ENCODE measurements around the gene SPG21. TPM values are rescaled to one million over a fixed set of nuclear protein-coding genes. Genes with fewer than 3 reads are reported as not detected.

SPG21 gene
- total and polyA plus RNA-seq, 2 of the 13 experiments (the other 11 are each of a cell fraction or from before 2014, with no cell fraction given), result 36.7 to 42.4 TPM

- TF ChIP-seq, protein P1, sequence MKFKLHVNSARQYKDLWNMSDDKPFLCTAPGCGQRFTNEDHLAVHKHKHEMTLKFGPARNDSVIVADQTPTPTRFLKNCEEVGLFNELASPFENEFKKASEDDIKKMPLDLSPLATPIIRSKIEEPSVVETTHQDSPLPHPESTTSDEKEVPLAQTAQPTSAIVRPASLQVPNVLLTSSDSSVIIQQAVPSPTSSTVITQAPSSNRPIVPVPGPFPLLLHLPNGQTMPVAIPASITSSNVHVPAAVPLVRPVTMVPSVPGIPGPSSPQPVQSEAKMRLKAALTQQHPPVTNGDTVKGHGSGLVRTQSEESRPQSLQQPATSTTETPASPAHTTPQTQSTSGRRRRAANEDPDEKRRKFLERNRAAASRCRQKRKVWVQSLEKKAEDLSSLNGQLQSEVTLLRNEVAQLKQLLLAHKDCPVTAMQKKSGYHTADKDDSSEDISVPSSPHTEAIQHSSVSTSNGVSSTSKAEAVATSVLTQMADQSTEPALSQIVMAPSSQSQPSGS (CRISPR knock-in tag; IDR thresholded peaks at IDR 0.05), result peak; percentile 43
- TF ChIP-seq TBL1XR1 (IDR thresholded peaks at IDR 0.05; ENCODE audit: borderline replicate concordance, low read length, partially characterized antibody) (peak; percentile 38), MBD4 (IDR thresholded peaks at IDR 0.05; ENCODE audit: borderline replicate concordance, low read length) (no peak), ZNF34 (CRISPR knock-in tag; IDR thresholded peaks at IDR 0.05; ENCODE audit: borderline replicate concordance) (no peak), ZNF317 (CRISPR knock-in tag; IDR thresholded peaks at IDR 0.05) (no peak), ZNF367 (CRISPR knock-in tag; IDR thresholded peaks at IDR 0.05; ENCODE audit: borderline replicate concordance) (no peak), RORA (CRISPR knock-in tag; IDR thresholded peaks at IDR 0.05) (no peak), ZNF33B (CRISPR knock-in tag; IDR thresholded peaks at IDR 0.05) (no peak), NPAS2 (CRISPR knock-in tag; IDR thresholded peaks at IDR 0.05; ENCODE audit: borderline replicate concordance) (no peak), NR2F1 (CRISPR knock-in tag; IDR thresholded peaks at IDR 0.05) (no peak), SUZ12 (IDR thresholded peaks at IDR 0.05; ENCODE audit: low read depth, low read length) (no peak), ZNF616 (CRISPR knock-in tag; IDR thresholded peaks at IDR 0.05; ENCODE audit: low read depth) (0 out of 2 replicates have a peak, but pooled peaks have one; percentile 54), PHF5A (CRISPR knock-in tag; IDR thresholded peaks at IDR 0.05; ENCODE audit: low read depth, unreplicated experiment) (peak; percentile 49), ZSCAN21 (CRISPR knock-in tag; IDR thresholded peaks at IDR 0.05; ENCODE audit: borderline replicate concordance) (peak; percentile 53; the same call in 1 of the 2 replicates), GLI4 (CRISPR knock-in tag; IDR thresholded peaks at IDR 0.05; ENCODE audit: borderline replicate concordance) (no peak), SMAD1 (CRISPR knock-in tag; IDR thresholded peaks at IDR 0.05; ENCODE audit: borderline replicate concordance, low read depth) (peak; percentile 49; the same call in 1 of the 2 replicates), GATAD2A (CRISPR knock-in tag; IDR thresholded peaks at IDR 0.05) (peak; percentile 57; the same call in 1 of the 2 replicates), TRIM24 (CRISPR knock-in tag; IDR thresholded peaks at IDR 0.05) (no peak), ZNF547 (CRISPR knock-in tag; IDR thresholded peaks at IDR 0.05) (no peak), ZBTB2 (CRISPR knock-in tag; IDR thresholded peaks at IDR 0.05; ENCODE audit: low read depth) (no peak; the same call in 1 of the 2 replicates), ZNF138 (CRISPR knock-in tag; IDR thresholded peaks at IDR 0.05; ENCODE audit: low read depth) (0 out of 2 replicates have a peak, but pooled peaks have one; percentile 67), ZNF274 (CRISPR knock-in tag; IDR thresholded peaks at IDR 0.05) (no peak), ZNF180 (CRISPR knock-in tag; IDR thresholded peaks at IDR 0.05; ENCODE audit: borderline replicate concordance, low read depth) (no peak), ZNF780A (CRISPR knock-in tag; IDR thresholded peaks at IDR 0.05) (no peak)
Observed at GRCh38 chr15:65032801-65033537, 43.3 kb upstream of the SPG21 start (continued).
